Measurements from ENCODE around the gene CCND2. TPM values are rescaled to one million over a fixed set of nuclear protein-coding genes. Genes with fewer than 3 reads are reported as not detected.
"Not testable (repeated sequence)": the region's sequence is repeated elsewhere in the genome, so short reads cannot be mapped to it uniquely, and the experiment has no call there.

The CCND2 gene
- polyA plus RNA-seq, 3 donors from 2014 or later: 47.5 to 83.3 (median 71.4) TPM

DNA sequence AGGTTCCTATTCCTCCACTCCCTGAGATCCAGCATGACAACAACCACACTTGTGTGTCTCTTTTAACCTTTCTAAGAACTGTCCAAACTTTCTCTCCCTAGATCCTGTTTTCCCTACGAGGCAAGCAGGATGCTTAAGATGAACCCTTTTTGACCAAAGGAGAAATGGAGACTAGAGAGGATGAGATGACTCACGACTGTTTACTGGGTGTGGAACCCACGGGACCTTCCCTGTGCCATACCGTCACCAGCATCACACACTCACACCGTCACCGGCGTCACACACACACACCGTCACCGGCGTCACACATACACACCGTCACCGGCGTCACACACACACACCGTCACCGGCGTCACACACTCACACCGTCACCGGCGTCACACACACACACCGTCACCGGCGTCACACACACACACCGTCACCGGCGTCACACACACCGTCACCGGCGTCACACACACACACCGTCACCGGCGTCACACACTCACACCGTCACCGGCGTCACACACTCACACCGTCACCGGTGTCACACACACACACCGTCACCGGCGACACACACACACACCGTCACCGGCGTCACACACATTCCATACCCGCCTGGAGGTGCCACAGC is 30.0 kb upstream of the CCND2 start:
- not testable (repeated sequence) for DNase-seq, H3K36me3 Mint-ChIP-seq, H3K4me3 Mint-ChIP-seq
- Mint-ChIP-seq H3K4me1 (peaks cover 11 to 13% of the 10 kb centered on the region in 2 donors), H3K9me3 (peaks cover 3 to 12% (median 9%) of the 10 kb centered on the region in 6 donors), H3K27ac (peak overlapping the region in 2 of 6 donors; percentile 47 to 67), H3K27me3 (ENCODE audit: low read depth in 3 of 3) (peaks cover 4 to 10% (median 5%) of the 10 kb centered on the region in 3 donors)

DNA sequence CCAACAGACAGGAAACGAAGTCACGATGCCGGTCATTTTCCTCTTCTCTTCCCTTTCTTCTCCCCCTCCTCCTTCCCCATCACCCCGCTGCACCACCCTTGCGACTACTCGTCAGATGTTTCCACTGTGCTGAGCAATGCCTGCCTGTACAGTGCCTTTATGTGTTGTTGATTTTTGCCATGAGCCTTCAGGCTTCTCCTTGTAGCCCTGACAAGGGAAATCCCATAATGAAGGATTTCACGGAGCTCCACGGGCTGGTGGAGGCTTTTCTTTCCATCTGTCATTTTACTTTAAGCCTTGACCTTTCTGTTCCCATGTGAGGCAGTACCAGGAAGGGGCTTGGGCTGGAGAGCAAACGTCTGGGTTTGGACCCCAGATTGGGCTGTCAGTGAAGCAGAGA is 28.7 kb upstream of the CCND2 start:
- Mint-ChIP-seq H3K27me3 (ENCODE audit: low read depth in 3 of 3) (peaks cover 2 to 7% (median 5%) of the 10 kb centered on the region in 3 donors), H3K4me3 (no peak overlapping the region), H3K9me3 (peaks cover 0 to 1% (median 0%) of the 10 kb centered on the region in 6 donors), H3K27ac (no peak overlapping the region), H3K4me1 (peaks cover 11 to 13% of the 10 kb centered on the region in 2 donors), H3K36me3 (peaks cover 0 to 4% (median 0%) of the 10 kb centered on the region in 3 donors)
- no peak for DNase-seq

- peaks cover 0 to 4% (median 0%) of the 10 kb centered on the region in 3 donors for H3K36me3 Mint-ChIP-seq
- no peak overlapping the region for H3K4me3 Mint-ChIP-seq
- H3K27me3 Mint-ChIP-seq (ENCODE audit: low read depth in 3 of 3): peaks cover 3 to 7% (median 5%) of the 10 kb centered on the region in 3 donors
- no peak for DNase-seq
- H3K4me1 Mint-ChIP-seq: peaks cover 11 to 13% of the 10 kb centered on the region in 2 donors
- H3K27ac Mint-ChIP-seq: no peak overlapping the region
- peaks cover 0 to 1% (median 0%) of the 10 kb centered on the region in 6 donors for H3K9me3 Mint-ChIP-seq
Measured at GRCh38 chr12:4245446-4245845, 28.1 kb upstream of the CCND2 start.

DNA sequence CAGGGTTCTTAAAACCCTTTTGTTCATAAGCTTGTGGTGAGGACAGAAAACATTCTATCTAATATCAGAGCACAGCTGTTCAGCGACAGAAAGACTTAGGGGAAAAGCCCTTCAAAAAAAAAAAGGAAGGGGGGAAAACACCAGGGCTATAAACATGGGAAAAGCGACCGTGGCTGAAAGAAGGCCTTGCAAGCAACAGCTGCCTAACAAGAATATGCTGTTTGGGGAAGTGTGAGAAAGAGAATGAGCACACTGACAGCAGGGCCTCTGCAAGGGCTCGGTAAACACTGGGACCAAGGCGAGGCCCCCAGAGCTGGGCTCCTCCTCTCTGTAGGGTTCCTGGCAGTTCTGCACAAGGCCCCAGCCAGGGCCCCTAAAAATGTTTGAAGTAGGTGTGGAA is 27.4 kb upstream of the CCND2 start:
- DNase-seq: no peak
- Mint-ChIP-seq H3K27me3 (ENCODE audit: low read depth in 3 of 3) (peaks cover 3 to 7% (median 3%) of the 10 kb centered on the region in 3 donors), H3K27ac (no peak overlapping the region), H3K36me3 (peaks cover 0 to 4% (median 0%) of the 10 kb centered on the region in 3 donors), H3K4me3 (no peak overlapping the region), H3K4me1 (peaks cover 11 to 16% of the 10 kb centered on the region in 2 donors), H3K9me3 (peaks cover 0 to 1% (median 0%) of the 10 kb centered on the region in 6 donors)

- Mint-ChIP-seq H3K36me3 (no peaks in the 10 kb centered on the region), H3K9me3 (peaks cover 0 to 2% (median 0%) of the 10 kb centered on the region in 6 donors), H3K4me1 (peaks cover 1 to 6% of the 10 kb centered on the region in 2 donors), H3K4me3 (no peak overlapping the region), H3K27ac (no peak overlapping the region), H3K27me3 (ENCODE audit: low read depth in 3 of 3) (peaks cover 0 to 5% (median 4%) of the 10 kb centered on the region in 3 donors)
- DNase-seq: no peak
Measured at GRCh38 chr12:4250691-4251090, 22.9 kb upstream of the CCND2 start.

- H3K27ac Mint-ChIP-seq: no peak overlapping the region
- H3K4me3 Mint-ChIP-seq: no peak overlapping the region
Measured at GRCh38 chr12:4251216-4251891, 22.2 kb upstream of the CCND2 start.

GRCh38 chr12:4251967-4252366 is 21.6 kb upstream of the CCND2 start:
- Mint-ChIP-seq H3K9me3 (peaks cover 0 to 2% (median 0%) of the 10 kb centered on the region in 6 donors), H3K27ac (no peak overlapping the region), H3K27me3 (ENCODE audit: low read depth in 3 of 3) (peaks cover 0 to 5% (median 4%) of the 10 kb centered on the region in 3 donors)

More at GRCh38 chr12:4251216-4251891, 22.2 kb upstream of the CCND2 start:
- Mint-ChIP-seq H3K9me3 (peaks cover 0 to 2% (median 0%) of the 10 kb centered on the region in 6 donors), H3K36me3 (no peaks in the 10 kb centered on the region), H3K27me3 (ENCODE audit: low read depth in 3 of 3) (peaks cover 0 to 5% (median 4%) of the 10 kb centered on the region in 3 donors), H3K4me1 (peaks cover 1 to 6% of the 10 kb centered on the region in 2 donors)
- DNase-seq: peak; percentile 6 to 16 (median 12)

GRCh38 chr12:4252601-4253000 is 21.0 kb upstream of the CCND2 start:
- Mint-ChIP-seq H3K27me3 (ENCODE audit: low read depth in 3 of 3) (peaks cover 0 to 5% (median 4%) of the 10 kb centered on the region in 3 donors), H3K4me1 (peaks cover 1 to 6% of the 10 kb centered on the region in 2 donors), H3K4me3 (no peak overlapping the region), H3K36me3 (no peaks in the 10 kb centered on the region), H3K9me3 (peaks cover 0 to 2% (median 0%) of the 10 kb centered on the region in 6 donors), H3K27ac (no peak overlapping the region)
- no peak for DNase-seq

More at GRCh38 chr12:4251967-4252366, 21.6 kb upstream of the CCND2 start:
- no peak for DNase-seq
- no peaks in the 10 kb centered on the region for H3K36me3 Mint-ChIP-seq
- peaks cover 1 to 6% of the 10 kb centered on the region in 2 donors for H3K4me1 Mint-ChIP-seq
- H3K4me3 Mint-ChIP-seq: no peak overlapping the region

DNA sequence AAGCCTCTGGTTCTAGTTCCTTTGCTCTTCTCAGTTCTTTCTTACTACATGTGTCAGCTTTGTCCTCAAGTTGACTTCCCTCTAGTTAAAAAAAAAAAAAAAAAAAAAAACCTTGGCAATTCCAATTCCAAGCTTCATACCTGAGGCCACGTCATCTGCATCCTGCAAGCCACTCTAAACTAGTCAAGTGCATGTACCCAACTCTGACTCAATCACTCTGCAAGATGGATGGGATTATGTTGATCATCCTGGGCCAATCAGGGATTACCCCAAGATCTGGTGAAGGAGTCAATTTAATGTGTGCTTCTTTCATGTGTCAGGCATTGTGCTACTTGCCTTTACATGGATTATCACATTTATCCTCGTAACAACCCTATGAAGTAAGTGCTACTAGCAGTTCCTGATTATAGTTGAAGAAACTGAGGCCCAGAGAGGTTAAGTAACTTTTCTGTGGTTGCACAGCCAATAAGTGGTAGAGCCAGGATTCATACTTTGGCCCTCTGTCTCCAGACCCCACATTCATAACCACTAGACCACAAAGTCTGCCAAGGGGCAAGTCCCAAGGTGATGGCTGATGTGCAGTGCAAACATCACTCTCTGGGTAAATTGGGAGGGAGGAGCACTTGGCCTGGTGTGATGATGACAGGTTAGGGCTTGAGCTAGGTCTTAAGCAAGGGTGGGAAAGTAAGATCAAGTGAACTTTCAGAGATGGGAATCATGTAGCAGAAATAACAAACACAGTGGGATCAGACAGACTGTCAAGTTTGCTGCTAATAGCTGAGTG is 17.3 kb upstream of the CCND2 start:
- no peak overlapping the region for H3K4me3 Mint-ChIP-seq
- H3K36me3 Mint-ChIP-seq: no peaks in the 10 kb centered on the region
- H3K9me3 Mint-ChIP-seq: peaks cover 0 to 2% (median 0%) of the 10 kb centered on the region in 6 donors
- DNase-seq: no peak
- H3K27me3 Mint-ChIP-seq (ENCODE audit: low read depth in 3 of 3): peaks cover 0 to 9% (median 6%) of the 10 kb centered on the region in 3 donors
- H3K4me1 Mint-ChIP-seq: peaks cover 1 to 2% of the 10 kb centered on the region in 2 donors
- H3K27ac Mint-ChIP-seq: no peak overlapping the region

GRCh38 chr12:4257442-4257841 is 16.1 kb upstream of the CCND2 start:
- H3K4me1 Mint-ChIP-seq: no peaks in the 10 kb centered on the region
- no peak overlapping the region for H3K4me3 Mint-ChIP-seq
- peaks cover 0 to 10% (median 6%) of the 10 kb centered on the region in 3 donors for H3K27me3 Mint-ChIP-seq (ENCODE audit: low read depth in 3 of 3)
- no peaks in the 10 kb centered on the region for H3K36me3 Mint-ChIP-seq
- DNase-seq: no peak
- no peak overlapping the region for H3K27ac Mint-ChIP-seq
- peaks cover 0 to 2% (median 0%) of the 10 kb centered on the region in 6 donors for H3K9me3 Mint-ChIP-seq

GRCh38 chr12:4259099-4259498 is 14.5 kb upstream of the CCND2 start:
- Mint-ChIP-seq H3K9me3 (no peaks in the 10 kb centered on the region), H3K4me3 (no peak overlapping the region), H3K27ac (no peak overlapping the region), H3K27me3 (ENCODE audit: low read depth in 3 of 3) (peaks cover 2 to 10% (median 3%) of the 10 kb centered on the region in 3 donors), H3K4me1 (no peaks in the 10 kb centered on the region), H3K36me3 (no peaks in the 10 kb centered on the region)
- no peak for DNase-seq

DNA sequence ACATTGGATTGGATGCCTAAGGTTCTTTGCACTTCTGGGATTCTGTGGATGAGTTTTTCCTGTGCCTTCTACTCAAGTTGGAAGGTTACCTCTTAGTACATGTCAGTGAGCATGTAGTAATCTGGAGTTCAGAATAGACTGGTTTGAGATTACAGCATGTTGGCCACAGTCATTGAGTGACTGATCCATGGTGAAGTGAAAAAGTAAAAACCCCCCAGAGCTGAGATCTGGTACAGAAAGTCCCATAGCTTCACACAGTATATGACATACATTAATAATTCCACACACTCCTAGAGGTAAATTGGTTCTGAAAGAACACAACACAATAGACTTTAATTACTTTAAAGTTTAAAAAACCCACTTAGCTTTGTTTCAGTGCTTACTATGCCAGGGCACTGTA is 11.9 kb upstream of the CCND2 start:
- peaks cover 2 to 10% (median 8%) of the 10 kb centered on the region in 3 donors for H3K27me3 Mint-ChIP-seq (ENCODE audit: low read depth in 3 of 3)
- no peak for DNase-seq
- no peaks in the 10 kb centered on the region for H3K36me3 Mint-ChIP-seq
- no peaks in the 10 kb centered on the region for H3K9me3 Mint-ChIP-seq
- H3K27ac Mint-ChIP-seq: no peak overlapping the region
- H3K4me3 Mint-ChIP-seq: no peak overlapping the region
- no peaks in the 10 kb centered on the region for H3K4me1 Mint-ChIP-seq

GRCh38 chr12:4265280-4265679 is 8.3 kb upstream of the CCND2 start:
- Mint-ChIP-seq H3K36me3 (no peaks in the 10 kb centered on the region), H3K4me1 (peaks cover 13% of the 10 kb centered on the region in 2 donors), H3K4me3 (no peak overlapping the region), H3K27me3 (ENCODE audit: low read depth in 3 of 3) (peaks cover 23 to 26% (median 25%) of the 10 kb centered on the region in 3 donors), H3K27ac (no peak overlapping the region), H3K9me3 (no peaks in the 10 kb centered on the region)
- DNase-seq: no peak
